Neural progenitor cell (in vitro differentiated cells): Measurements from ENCODE around the gene INHBE.
"Not testable (repeated sequence)": the region's sequence is repeated elsewhere in the genome, so short reads cannot be mapped to it uniquely, and the experiment has no call there.

Experiments used
- CTCF ChIP-seq: fragments of 200-600 bp; sonication (generic); IDR thresholded peaks from 2 replicates; pipeline ENCODE4 v1.5.1; 2017; ENCODE audit warnings: antibody characterized with exemption, mild to moderate bottlenecking
- EZH2 ChIP-seq: fragments of 200-600 bp; sonication (generic); IDR thresholded peaks from 2 replicates; pipeline ENCODE4 v1.6.1; 2017; ENCODE audit warnings: antibody characterized with exemption, mild to moderate bottlenecking, moderate library complexity

- TF ChIP-seq CTCF, EZH2: not testable (repeated sequence)
Measured at GRCh38 chr12:57414160-57414559, 40.9 kb upstream of the INHBE start.
